GM19324 (cell line): Measurements from ENCODE around the gene LYSMD1.

ENCODE experiments used
- ATAC-seq: cut with Tn5 transposase; IDR thresholded peaks from one replicate; pipeline ENCODE4 v1.9.1; 2021; ENCODE audit warnings: mild to moderate bottlenecking, moderate library complexity; ENCODE audit not compliant: unreplicated experiment, low FRiP score

The LYSMD1 gene

GRCh38 chr1:151143986-151144385 lies 21.7 kb downstream of the LYSMD1 start:
- no peak for ATAC-seq

GRCh38 chr1:151143057-151143435 lies 22.7 kb downstream of the LYSMD1 start:
- no peak for ATAC-seq

GRCh38 chr1:151142411-151143056 lies 23.2 kb downstream of the LYSMD1 start:
- ATAC-seq: no peak

GRCh38 chr1:151137789-151138188 lies 27.9 kb downstream of the LYSMD1 start:
- ATAC-seq: no peak

GRCh38 chr1:151135433-151136385 lies 30.0 kb downstream of the LYSMD1 start:
- ATAC-seq: no peak

GRCh38 chr1:151134991-151135390 lies 30.7 kb downstream of the LYSMD1 start:
- ATAC-seq: no peak

- ATAC-seq: no peak
These were observed 31.3 kb downstream of the LYSMD1 start for GRCh38 chr1:151134396-151134795.

GRCh38 chr1:151133018-151133806 lies 32.5 kb downstream of the LYSMD1 start:
- ATAC-seq: no peak

GRCh38 chr1:151132335-151133017 lies 33.2 kb downstream of the LYSMD1 start:
- no peak for ATAC-seq

- no peak for ATAC-seq
These were observed 33.9 kb downstream of the LYSMD1 start for GRCh38 chr1:151131701-151132334.

GRCh38 chr1:151130987-151131586 lies 34.6 kb downstream of the LYSMD1 start:
- ATAC-seq: no peak

- ATAC-seq: no peak
These were observed 36.9 kb downstream of the LYSMD1 start for GRCh38 chr1:151128800-151129199.

GRCh38 chr1:151124763-151125403 lies 40.8 kb downstream of the LYSMD1 start:
- ATAC-seq: no peak

GRCh38 chr1:151113877-151114276 lies 51.8 kb downstream of the LYSMD1 start:
- ATAC-seq: no peak
